Gastrocnemius medialis (tissue), 4 donors: ENCODE data around the gene SCAI. TPM values are rescaled to one million over a fixed set of nuclear protein-coding genes. Genes with fewer than 3 reads are reported as not detected.

Source experiments
- ATAC-seq, 2 donors: fragments of 150-250 bp; one replicate each; pipeline ENCODE4 v1.9.1; 2016
- DNase-seq, 2 donors: peaks; one replicate each; pipeline ENCODE4 v3.0.0-alpha.2; 2019
- H3K27ac ChIP-seq, 4 donors: fragments of 200-600 bp; sonication (generic); 1 replicate in 1 of 4; 2 replicates in 3 of 4; pipeline ENCODE4 v1.5.1; 2016 to 2018; ENCODE audit warnings: mild to moderate bottlenecking in 2 of 4, moderate library complexity in 1 of 4
- H3K27me3 ChIP-seq, 3 donors: fragments of 200-600 bp; sonication (generic) in 2 of 3; 1 replicate in 1 of 3; 2 replicates in 2 of 3; pipeline versions ENCODE4 v1.5.1 to v1.6.0; 2016 to 2019; ENCODE audit warnings: mild to moderate bottlenecking in 1 of 3, moderate library complexity in 1 of 3
- H3K36me3 ChIP-seq, 2 donors: fragments of 200-600 bp; sonication (generic) in 1 of 2; one replicate each; pipeline ENCODE4 v1.5.1; 2017 to 2018
- H3K4me1 ChIP-seq, 2 donors: fragments of 200-600 bp; sonication (generic) in 1 of 2; one replicate each; pipeline ENCODE4 v1.5.1; 2016 to 2017; ENCODE audit warnings: mild to moderate bottlenecking in 2 of 2
- H3K4me3 ChIP-seq, 4 donors: fragments of 200-600 bp; sonication (generic) in 3 of 4; 1 replicate in 1 of 4; 2 replicates in 3 of 4; pipeline ENCODE4 v1.5.1; 2016 to 2019; ENCODE audit warnings: mild to moderate bottlenecking in 2 of 4
- H3K9me3 ChIP-seq, 3 donors: fragments of 200-600 bp; sonication (generic) in 2 of 3; 1 replicate in 1 of 3; 2 replicates in 2 of 3; pipeline ENCODE4 v1.5.1; 2016 to 2019
- CTCF ChIP-seq, 5 experiments: fragments of 450-650 bp in 3 of 5; fragments of 200-600 bp in 2 of 5; sonication (generic) in 2 of 5; IDR thresholded peaks in 4 of 5; conservative IDR thresholded peaks in 1 of 5; 1 replicate in 4 of 5; 2 replicates in 1 of 5; pipeline ENCODE4 v1.5.1; 2016 to 2019; ENCODE audit warnings: antibody characterized with exemption in 5 of 5, mild to moderate bottlenecking in 3 of 5, moderate library complexity in 3 of 5
- POLR2A ChIP-seq, 2 donors: fragments of 450-650 bp; IDR thresholded peaks; one replicate each; pipeline ENCODE4 v1.6.1; 2017; ENCODE audit warnings: antibody characterized with exemption in 2 of 2, mild to moderate bottlenecking in 2 of 2, moderate library complexity in 2 of 2
- in situ Hi-C, 4 donors: fragments of 200-750 bp; cut with MboI; loops; one replicate each; pipeline versions ENCODE4 v1.15.0 to v1.8.0; 2017; ENCODE audit warnings: low sequenced_read_pairs in 4 of 4
- intact Hi-C: fragments of 100-400 bp; cut with DNase I; formaldehyde crosslinking; loops from one replicate; pipeline ENCODE4 v1.15.1; 2023; ENCODE audit warnings: low total_unique reads
- total RNA-seq, 4 donors: library from RNA; depleted of rRNA; stranded (reverse); fragments of >200 nt; gene quantifications; one replicate each; pipeline versions ENCODE4 v1.1.0 to v1.2.3, GENCODE V29; 2016

Gene SCAI
- total RNA-seq, 4 donors from 2014 or later: 1.1 to 4.7 (median 3.4) TPM

- Histone ChIP-seq H3K27me3 (no peaks in the 10 kb centered on the region), H3K4me3 (no peak overlapping the region), H3K27ac (no peak overlapping the region), H3K36me3 (no peaks in the 10 kb centered on the region), H3K9me3 (no peaks in the 10 kb centered on the region), H3K4me1 (peaks cover 23 to 35% of the 10 kb centered on the region in 2 donors)
- intact Hi-C loops: no loop called here
- in situ Hi-C loops: no loop called here
- TF ChIP-seq POLR2A (IDR thresholded peaks at IDR 0.05) (no peak), CTCF (IDR thresholded peaks at IDR 0.05 in 4 of 5, conservative IDR thresholded peaks at IDR 0.05 in 1 of 5) (no peak)
- DNase-seq: no peak
- no peak for ATAC-seq
Observed at GRCh38 chr9:125095821-125096443, 47.4 kb downstream of the SCAI start.

- no peak for DNase-seq
- H3K4me1 ChIP-seq: peaks cover 12 to 36% of the 10 kb centered on the region in 2 donors
- in situ Hi-C loops (no loop called here), intact Hi-C loops (no loop called here)
- no peak overlapping the region for H3K27ac ChIP-seq
- H3K4me3 ChIP-seq: no peak overlapping the region
- no peaks in the 10 kb centered on the region for H3K9me3 ChIP-seq
- no peaks in the 10 kb centered on the region for H3K27me3 ChIP-seq
- H3K36me3 ChIP-seq: no peaks in the 10 kb centered on the region
- ATAC-seq: no peak
- TF ChIP-seq CTCF (IDR thresholded peaks at IDR 0.05 in 4 of 5, conservative IDR thresholded peaks at IDR 0.05 in 1 of 5): no peak
- no peak for TF ChIP-seq POLR2A (IDR thresholded peaks at IDR 0.05)
Observed at GRCh38 chr9:125091121-125091520, 52.2 kb downstream of the SCAI start.

- in situ Hi-C loops: no loop called here
- H3K27ac ChIP-seq: peak overlapping the region; percentile 4 to 69 (median 51)
- intact Hi-C loops: no loop called here
Observed at GRCh38 chr9:125089331-125089730, 54.0 kb downstream of the SCAI start.

GRCh38 chr9:125088752-125089151 lies 54.6 kb downstream of the SCAI start:
- in situ Hi-C loops: no loop called here
- Histone ChIP-seq H3K36me3 (no peaks in the 10 kb centered on the region), H3K9me3 (no peaks in the 10 kb centered on the region), H3K4me3 (no peak overlapping the region), H3K27me3 (no peaks in the 10 kb centered on the region), H3K27ac (peak overlapping the region; percentile 4 to 69 (median 51)), H3K4me1 (peaks cover 8 to 25% of the 10 kb centered on the region in 2 donors)
- ATAC-seq (peak; percentile 92 to 97), DNase-seq (peak; percentile 3 to 36)
- intact Hi-C loops: no loop called here
- TF ChIP-seq CTCF (IDR thresholded peaks at IDR 0.05 in 4 of 5, conservative IDR thresholded peaks at IDR 0.05 in 1 of 5): no peak
- TF ChIP-seq POLR2A (IDR thresholded peaks at IDR 0.05): no peak

More at GRCh38 chr9:125089331-125089730, 54.0 kb downstream of the SCAI start:
- Histone ChIP-seq H3K27me3 (no peaks in the 10 kb centered on the region), H3K4me1 (peaks cover 8 to 25% of the 10 kb centered on the region in 2 donors), H3K36me3 (no peaks in the 10 kb centered on the region), H3K9me3 (no peaks in the 10 kb centered on the region), H3K4me3 (no peak overlapping the region)
- DNase-seq (no peak), ATAC-seq (no peak)
- TF ChIP-seq POLR2A (IDR thresholded peaks at IDR 0.05): no peak
- TF ChIP-seq CTCF (IDR thresholded peaks at IDR 0.05 in 4 of 5, conservative IDR thresholded peaks at IDR 0.05 in 1 of 5): no peak
